ENCODE measurements around the gene SSR4. TPM values are rescaled to one million over a fixed set of nuclear protein-coding genes. Genes with fewer than 3 reads are reported as not detected.

The SSR4 gene
- polyA plus RNA-seq, 1 donor (not counting 4 experiments of a cell fraction or from before 2014, with no cell fraction given): 187 TPM

DNA sequence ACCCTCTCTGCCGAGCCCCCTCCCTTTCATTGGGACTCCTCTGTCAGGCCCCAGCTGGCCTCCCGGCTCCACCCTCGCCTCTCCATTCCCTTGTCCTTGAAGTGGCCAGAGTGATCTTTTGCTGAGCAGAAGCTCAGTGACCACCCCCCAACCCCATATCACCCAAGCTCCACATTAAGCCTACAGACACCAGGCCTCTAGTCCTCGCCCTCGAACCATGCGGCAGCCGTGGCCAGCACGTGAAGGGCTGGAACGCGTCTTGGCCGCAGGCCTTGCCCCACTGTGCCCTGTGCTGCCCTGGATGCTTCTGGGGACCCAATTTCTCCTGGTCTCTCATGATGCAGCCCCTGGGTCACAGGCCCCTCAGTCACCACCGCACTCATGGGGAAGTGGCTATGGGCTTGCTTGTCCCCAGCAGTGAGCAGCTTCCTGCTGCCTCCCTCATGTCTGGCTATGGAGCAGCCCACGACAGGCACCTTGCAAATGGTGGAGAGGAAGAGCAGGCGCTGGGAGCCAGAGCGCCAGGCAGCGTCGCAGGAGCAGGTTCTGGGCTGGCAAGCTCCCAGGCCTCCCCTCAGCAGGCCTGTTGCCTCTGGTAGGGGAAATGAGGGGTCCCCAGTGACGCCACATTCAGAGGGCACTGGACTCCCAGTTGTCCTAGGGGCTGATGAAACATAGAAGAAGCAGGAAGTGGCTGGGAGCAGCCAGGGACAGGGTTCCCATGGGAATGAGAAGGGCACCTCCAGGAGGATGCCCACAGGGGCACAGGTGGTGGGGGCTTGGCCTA is 14.4 kb upstream of the SSR4 start:
- FAIRE-seq: no peak
- Histone ChIP-seq H3K9ac (ENCODE audit: control insufficient read depth, extremely low read depth, insufficient read depth, low read length) (no peak overlapping the region), H3K27me3 (ENCODE audit: control insufficient read depth, extremely low read depth, insufficient read depth, low read length) (no peaks in the 10 kb centered on the region), H2AFZ (ENCODE audit: control insufficient read depth, low read length) (no peak overlapping the region), H3K9me3 (ENCODE audit: control insufficient read depth, low read depth, low read length) (no peaks in the 10 kb centered on the region), H3K79me2 (ENCODE audit: control insufficient read depth, insufficient read depth, low read length) (no peaks in the 10 kb centered on the region), H4K20me1 (ENCODE audit: control insufficient read depth, extremely low read depth, insufficient read depth, low read length) (no peaks in the 10 kb centered on the region), H3K4me1 (ENCODE audit: control insufficient read depth, extremely low read depth, insufficient read depth, low read length) (peaks cover 7% of the 10 kb centered on the region), H3K9me1 (ENCODE audit: control insufficient read depth, extremely low read depth, insufficient read depth, low read length) (no peaks in the 10 kb centered on the region), H3K4me3 (ENCODE audit: control insufficient read depth in 2 of 3, extremely low read depth in 1 of 3, insufficient read depth in 2 of 3, low read depth in 1 of 3, low read length in 3 of 3) (no peak overlapping the region), H3K36me3 (ENCODE audit: control insufficient read depth in 2 of 2, extremely low read depth in 1 of 2, insufficient read depth in 2 of 2, low read length in 2 of 2) (peaks cover 0 to 1% of the 10 kb centered on the region in 2 experiments), H3K4me2 (ENCODE audit: control insufficient read depth, extremely low read depth, insufficient read depth, low read depth, low read length) (no peak overlapping the region), H3K27ac (ENCODE audit: control insufficient read depth, insufficient read depth, low read length) (no peak overlapping the region)
- DNase-seq (ENCODE audit: low read depth, low spot score): no peak
- dilution Hi-C loops (cut with MboI; ENCODE audit: extremely low pct_ligation_motif_present, low sequenced_read_pairs): no loop called here
- TF ChIP-seq, protein P1, sequence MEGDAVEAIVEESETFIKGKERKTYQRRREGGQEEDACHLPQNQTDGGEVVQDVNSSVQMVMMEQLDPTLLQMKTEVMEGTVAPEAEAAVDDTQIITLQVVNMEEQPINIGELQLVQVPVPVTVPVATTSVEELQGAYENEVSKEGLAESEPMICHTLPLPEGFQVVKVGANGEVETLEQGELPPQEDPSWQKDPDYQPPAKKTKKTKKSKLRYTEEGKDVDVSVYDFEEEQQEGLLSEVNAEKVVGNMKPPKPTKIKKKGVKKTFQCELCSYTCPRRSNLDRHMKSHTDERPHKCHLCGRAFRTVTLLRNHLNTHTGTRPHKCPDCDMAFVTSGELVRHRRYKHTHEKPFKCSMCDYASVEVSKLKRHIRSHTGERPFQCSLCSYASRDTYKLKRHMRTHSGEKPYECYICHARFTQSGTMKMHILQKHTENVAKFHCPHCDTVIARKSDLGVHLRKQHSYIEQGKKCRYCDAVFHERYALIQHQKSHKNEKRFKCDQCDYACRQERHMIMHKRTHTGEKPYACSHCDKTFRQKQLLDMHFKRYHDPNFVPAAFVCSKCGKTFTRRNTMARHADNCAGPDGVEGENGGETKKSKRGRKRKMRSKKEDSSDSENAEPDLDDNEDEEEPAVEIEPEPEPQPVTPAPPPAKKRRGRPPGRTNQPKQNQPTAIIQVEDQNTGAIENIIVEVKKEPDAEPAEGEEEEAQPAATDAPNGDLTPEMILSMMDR (optimal IDR thresholded peaks at IDR 0.05 in 1 of 3, IDR thresholded peaks at IDR 0.05 in 1 of 3, conservative IDR thresholded peaks at IDR 0.05 in 1 of 3; ENCODE audit: extremely low read depth in 1 of 3, insufficient read depth in 2 of 3, low read length in 3 of 3): no peak
- no peak for TF ChIP-seq EZH2 (IDR thresholded peaks at IDR 0.05; ENCODE audit: low read length)

DNA sequence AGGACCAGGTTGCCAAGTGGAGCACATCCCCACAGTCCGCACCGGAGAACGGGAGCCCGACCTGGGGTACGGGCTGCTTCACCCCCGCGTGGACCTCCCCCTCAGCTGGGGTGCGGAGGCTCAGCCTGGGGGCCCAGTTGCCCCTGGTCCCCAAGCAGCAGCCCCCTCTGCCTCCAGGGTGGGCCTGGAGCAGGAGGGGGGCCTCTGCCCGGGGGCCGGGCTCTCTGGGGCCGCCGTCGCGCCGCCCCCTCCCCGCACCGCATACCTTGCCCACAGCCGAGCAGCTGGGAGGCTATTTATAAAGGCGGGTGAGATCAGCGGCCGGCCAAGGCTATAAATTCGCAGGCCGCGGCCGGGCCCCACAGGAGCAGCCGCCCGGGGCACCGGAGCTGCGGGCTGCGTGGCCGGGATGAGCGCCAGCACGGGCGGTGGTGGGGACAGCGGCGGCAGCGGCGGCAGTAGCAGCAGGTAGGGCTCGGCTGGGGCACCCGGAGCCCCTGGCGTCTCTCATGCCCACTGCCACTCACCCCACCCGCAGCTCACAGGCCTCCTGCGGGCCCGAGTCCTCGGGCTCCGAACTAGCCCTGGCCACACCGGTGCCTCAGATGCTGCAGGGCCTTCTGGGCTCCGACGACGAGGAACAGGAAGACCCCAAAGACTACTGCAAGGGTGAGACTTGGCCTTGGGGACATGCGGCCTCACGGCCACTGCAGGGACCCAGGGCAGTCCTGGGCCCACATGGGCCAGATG is 13.6 kb upstream of the SSR4 start, which contains the start of gene SRPK3:
Gene SRPK3, plus strand, starts transcription at position 364 of the 750 bp plus-strand sequence. Its CDS starts 46 bp downstream, at position 410.
- no peak for FAIRE-seq
- H3K27ac ChIP-seq (ENCODE audit: control insufficient read depth, insufficient read depth, low read length): no peak within 1 kb of the TSS
- dilution Hi-C loops (cut with MboI; ENCODE audit: extremely low pct_ligation_motif_present, low sequenced_read_pairs): no loop called here

More for the DNA sequence above, 13.6 kb upstream of the SSR4 start, which contains the start of gene SRPK3:
- H3K4me3 ChIP-seq (ENCODE audit: control insufficient read depth in 2 of 3, extremely low read depth in 1 of 3, insufficient read depth in 2 of 3, low read depth in 1 of 3, low read length in 3 of 3): no peak within 1 kb of the TSS
- H3K79me2 ChIP-seq (ENCODE audit: control insufficient read depth, insufficient read depth, low read length): no peaks in the 10 kb centered on the region
- H3K36me3 ChIP-seq (ENCODE audit: control insufficient read depth in 2 of 2, extremely low read depth in 1 of 2, insufficient read depth in 2 of 2, low read length in 2 of 2): no peaks in the 10 kb centered on the region
- H3K4me1 ChIP-seq (ENCODE audit: control insufficient read depth, extremely low read depth, insufficient read depth, low read length): peaks cover 7% of the 10 kb centered on the region
- no peaks in the 10 kb centered on the region for H3K9me1 ChIP-seq (ENCODE audit: control insufficient read depth, extremely low read depth, insufficient read depth, low read length)
- TF ChIP-seq EZH2 (IDR thresholded peaks at IDR 0.05; ENCODE audit: low read length): no peak
- TF ChIP-seq, protein P1 (optimal IDR thresholded peaks at IDR 0.05 in 1 of 3, IDR thresholded peaks at IDR 0.05 in 1 of 3, conservative IDR thresholded peaks at IDR 0.05 in 1 of 3; ENCODE audit: extremely low read depth in 1 of 3, insufficient read depth in 2 of 3, low read length in 3 of 3): no peak
- H2AFZ ChIP-seq (ENCODE audit: control insufficient read depth, low read length): no peak within 1 kb of the TSS
- no peaks in the 10 kb centered on the region for H4K20me1 ChIP-seq (ENCODE audit: control insufficient read depth, extremely low read depth, insufficient read depth, low read length)
- no peaks in the 10 kb centered on the region for H3K27me3 ChIP-seq (ENCODE audit: control insufficient read depth, extremely low read depth, insufficient read depth, low read length)
- no peak within 1 kb of the TSS for H3K9ac ChIP-seq (ENCODE audit: control insufficient read depth, extremely low read depth, insufficient read depth, low read length)
- no peak for DNase-seq (ENCODE audit: low read depth, low spot score)
- no peak within 1 kb of the TSS for H3K4me2 ChIP-seq (ENCODE audit: control insufficient read depth, extremely low read depth, insufficient read depth, low read depth, low read length)
- H3K9me3 ChIP-seq (ENCODE audit: control insufficient read depth, low read depth, low read length): no peaks in the 10 kb centered on the region
